C4-2B (cell line): ENCODE results near the gene FHIT.
"Not testable (repeated sequence)": the region's sequence is repeated elsewhere in the genome, so short reads cannot be mapped to it uniquely, and the experiment has no call there.

ENCODE experiments used
- H3K27ac ChIP-seq: fragments of 450-650 bp; 2 replicates; pipeline ENCODE4 v1.5.1; 2017
- CTCF ChIP-seq: fragments of 450-650 bp; conservative IDR thresholded peaks from 2 replicates; pipeline ENCODE4 v1.5.1; 2017; ENCODE audit warnings: mild to moderate bottlenecking
- ZFX ChIP-seq: fragments of 450-650 bp; IDR thresholded peaks from 2 replicates; pipeline ENCODE4 v1.6.1; 2017

The FHIT gene

GRCh38 chr3:60989626-60990441 lies 261.4 kb downstream of the FHIT start:
- H3K27ac ChIP-seq = no peak overlapping the region
- TF ChIP-seq ZFX = no peak
- TF ChIP-seq CTCF = no peak

DNA sequence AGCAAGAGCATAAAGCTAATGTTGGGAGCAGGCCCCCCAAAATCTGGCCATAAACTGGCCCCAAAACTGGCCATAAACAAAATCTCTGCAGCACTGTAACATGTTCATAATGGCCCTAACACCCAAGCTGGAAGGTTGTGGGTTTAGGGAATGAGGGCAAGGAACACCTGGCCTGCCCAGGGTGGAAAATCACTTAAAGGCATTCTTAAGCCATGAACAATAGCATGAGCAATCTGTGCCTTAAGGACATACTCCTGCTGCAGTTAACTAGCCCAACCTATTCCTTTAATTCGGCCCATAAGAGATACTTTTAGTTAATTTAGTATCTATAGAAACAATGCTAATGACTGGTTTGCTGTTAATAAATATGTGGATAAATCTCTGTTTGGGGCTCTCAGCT lies 264.1 kb downstream of the FHIT start:
- H3K27ac ChIP-seq = not testable (repeated sequence)

- H3K27ac ChIP-seq = no peak overlapping the region
- TF ChIP-seq CTCF (no peak), ZFX (no peak)
Observed at GRCh38 chr3:60986552-60986951, 264.7 kb downstream of the FHIT start.

DNA sequence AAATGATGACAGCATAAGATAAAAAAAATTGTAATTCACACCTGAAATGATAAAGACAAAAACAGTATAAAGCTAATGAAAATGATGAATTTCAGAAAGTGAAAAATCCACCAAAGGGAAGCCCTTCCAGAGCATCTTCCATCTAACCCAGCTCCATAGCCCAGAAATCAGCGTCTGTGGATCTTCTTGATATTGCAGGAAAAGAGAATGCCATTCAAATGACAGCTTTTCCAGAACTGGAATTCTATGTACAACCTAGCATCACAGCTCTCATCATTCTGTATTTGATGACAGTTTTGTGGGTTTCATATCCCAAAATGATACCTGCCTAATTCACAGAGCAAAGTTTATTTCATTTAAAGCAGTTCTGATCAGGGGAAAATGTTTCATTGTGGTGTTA lies 267.3 kb downstream of the FHIT start:
- TF ChIP-seq CTCF (no peak), ZFX (no peak)

GRCh38 chr3:60980342-60980692 lies 270.9 kb downstream of the FHIT start:
- TF ChIP-seq CTCF (no peak), ZFX (no peak)
- H3K27ac ChIP-seq = no peak overlapping the region

More for the DNA sequence above, 267.3 kb downstream of the FHIT start:
- no peak overlapping the region for H3K27ac ChIP-seq

DNA sequence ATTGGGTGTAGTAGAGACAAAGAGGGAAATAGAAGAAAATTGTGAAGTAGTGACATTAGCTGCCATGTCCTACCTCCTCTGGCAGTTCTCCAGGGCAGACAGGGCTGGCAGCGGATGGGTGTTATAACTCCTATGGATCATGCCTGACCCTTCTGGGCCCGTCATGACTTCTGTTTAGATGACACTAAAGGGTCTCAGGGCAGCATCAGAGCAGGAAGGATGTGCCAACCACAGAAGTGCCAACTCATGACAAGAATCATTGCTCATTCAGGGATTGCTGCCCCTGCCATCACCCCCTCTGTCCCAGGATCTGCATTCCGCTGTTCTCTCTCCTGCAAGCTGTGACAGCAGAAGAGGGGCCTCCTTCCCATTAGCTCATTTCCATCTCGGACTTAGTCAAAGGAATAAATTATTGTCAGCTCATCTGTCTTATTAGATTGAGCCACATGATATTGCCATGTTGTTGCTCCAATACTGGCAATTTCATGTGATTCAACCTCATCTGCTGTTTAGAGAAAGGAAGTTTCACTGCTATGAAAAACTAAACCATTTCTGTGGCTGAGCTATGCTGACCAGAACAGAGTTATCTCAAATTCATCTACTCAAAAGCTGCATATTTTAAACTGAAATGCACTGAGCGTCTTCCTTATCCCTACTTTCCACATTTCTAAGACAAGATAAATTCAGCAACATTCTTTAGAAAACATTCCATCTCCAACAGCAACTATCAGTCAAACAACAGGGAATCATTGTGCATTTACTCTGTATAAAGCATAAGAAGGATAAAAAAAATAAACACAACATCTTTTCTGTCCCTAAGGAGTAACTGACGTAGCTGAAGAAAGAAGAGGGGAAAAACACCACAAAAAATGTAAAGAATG lies 271.6 kb downstream of the FHIT start:
- TF ChIP-seq ZFX = no peak
- TF ChIP-seq CTCF = no peak
- H3K27ac ChIP-seq = no peak overlapping the region

DNA sequence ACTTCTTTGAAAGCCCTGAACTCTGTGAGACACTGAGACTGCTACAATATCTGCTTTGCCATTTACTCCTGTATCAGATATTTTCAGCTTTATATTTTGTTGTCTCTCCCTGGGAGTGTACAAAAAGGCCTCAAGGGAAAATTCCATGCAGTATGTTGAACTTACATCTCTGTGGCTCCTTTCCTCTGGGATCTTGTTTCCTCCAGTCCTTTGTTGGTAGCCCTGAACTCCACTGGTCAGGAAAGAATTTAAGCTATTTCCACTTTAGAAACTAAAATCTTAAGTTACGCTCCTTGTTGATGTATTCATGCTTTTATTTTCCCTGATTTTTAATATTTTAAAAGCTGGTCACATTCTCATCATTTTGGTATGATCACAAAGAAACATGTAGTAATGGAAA lies 277.9 kb downstream of the FHIT start:
- TF ChIP-seq ZFX (no peak), CTCF (no peak)

More for the DNA sequence above, 277.9 kb downstream of the FHIT start:
- H3K27ac ChIP-seq = no peak overlapping the region
